Central memory CD8-positive, alpha-beta T cell (primary cell): ENCODE data around the gene BBC3.
"Not testable (repeated sequence)": the region's sequence is repeated elsewhere in the genome, so short reads cannot be mapped to it uniquely, and the experiment has no call there.

Source experiments
- ATAC-seq: fragments of 150-1000 bp; cut with Tn5 transposase; replicated peaks from 2 replicates; pipeline ENCODE4 v1.10.0; 2022; ENCODE audit warnings: mild to moderate bottlenecking, moderate FRiP score, moderate number of reproducible peaks; ENCODE audit not compliant: poor library complexity, severe bottlenecking; ENCODE audit errors: extremely low read depth
- DNase-seq, 2 donors: peaks; one replicate each; pipeline ENCODE4 v3.0.0; 2021; ENCODE audit warnings: low spot score in 2 of 2
- H3K27ac Mint-ChIP-seq: one replicate; pipeline ENCODE4 v1.8.0; 2022; ENCODE audit warnings: low read depth, mild to moderate bottlenecking, moderate library complexity, mixed read lengths
- H3K27me3 Mint-ChIP-seq: one replicate; pipeline ENCODE4 v1.8.0; 2022; ENCODE audit warnings: mixed read lengths
- H3K36me3 Mint-ChIP-seq: one replicate; pipeline ENCODE4 v1.8.0; 2022; ENCODE audit warnings: mild to moderate bottlenecking, moderate library complexity, mixed read lengths; ENCODE audit not compliant: insufficient read depth
- H3K4me1 Mint-ChIP-seq: one replicate; pipeline ENCODE4 v1.8.0; 2022; ENCODE audit warnings: mixed read lengths
- H3K4me3 Mint-ChIP-seq: one replicate; pipeline ENCODE4 v1.8.0; 2022; ENCODE audit warnings: mild to moderate bottlenecking, moderate library complexity, mixed read lengths
- H3K9me3 Mint-ChIP-seq: one replicate; pipeline ENCODE4 v1.8.0; 2022; ENCODE audit warnings: mixed read lengths

The BBC3 gene

DNA sequence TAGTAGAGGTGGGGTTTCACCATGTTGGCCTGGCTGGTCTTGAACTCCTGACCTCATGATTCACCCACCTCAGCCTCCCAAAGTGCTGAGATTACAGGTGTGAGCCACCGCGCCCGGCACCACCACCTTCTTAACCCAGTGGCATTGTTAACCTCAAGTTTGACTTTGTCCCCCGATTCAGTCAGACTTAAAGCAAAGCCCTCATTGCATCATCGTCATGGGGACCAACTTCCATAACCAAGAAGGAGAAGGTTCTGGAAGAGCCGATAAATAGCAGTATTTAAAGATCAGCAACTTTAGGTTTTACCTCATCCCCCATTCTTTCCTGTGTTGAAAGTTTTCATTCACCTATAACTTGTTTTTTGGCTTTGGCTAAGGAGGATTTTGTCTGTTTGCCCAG is 37.0 kb upstream of the BBC3 start:
- peaks cover 45% of the 10 kb centered on the region for H3K36me3 Mint-ChIP-seq
- H3K27ac Mint-ChIP-seq = no peak overlapping the region
- H3K4me3 Mint-ChIP-seq = no peak overlapping the region
- peaks cover 11% of the 10 kb centered on the region for H3K4me1 Mint-ChIP-seq
- no peaks in the 10 kb centered on the region for H3K9me3 Mint-ChIP-seq
- DNase-seq (no peak), ATAC-seq (no peak)
- H3K27me3 Mint-ChIP-seq = no peaks in the 10 kb centered on the region

DNA sequence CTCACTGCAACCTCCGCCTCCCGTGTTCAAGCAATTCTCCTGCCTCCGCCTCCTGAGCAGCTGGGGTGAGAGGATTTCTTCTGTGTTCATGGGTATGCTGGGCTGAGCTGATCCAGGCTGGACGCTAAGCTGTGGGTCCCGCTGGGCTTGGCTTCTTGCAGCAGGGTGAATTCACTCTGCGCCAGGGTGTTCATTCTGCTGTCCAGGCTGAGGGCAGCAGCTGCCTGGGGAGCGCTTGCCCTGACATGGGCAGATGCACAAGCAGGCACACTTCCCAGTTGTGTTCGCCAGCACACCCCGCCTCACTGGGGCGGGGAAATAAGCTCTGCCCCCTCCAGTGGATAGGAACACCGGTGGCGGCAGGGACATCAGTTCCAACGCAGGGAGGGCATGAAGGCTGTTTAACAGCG is 36.4 kb upstream of the BBC3 start:
- DNase-seq (no peak), ATAC-seq (no peak)
- Mint-ChIP-seq H3K4me1 (peaks cover 4% of the 10 kb centered on the region), H3K4me3 (no peak overlapping the region), H3K27ac (no peak overlapping the region), H3K9me3 (no peaks in the 10 kb centered on the region), H3K36me3 (peaks cover 47% of the 10 kb centered on the region), H3K27me3 (no peaks in the 10 kb centered on the region)

DNA sequence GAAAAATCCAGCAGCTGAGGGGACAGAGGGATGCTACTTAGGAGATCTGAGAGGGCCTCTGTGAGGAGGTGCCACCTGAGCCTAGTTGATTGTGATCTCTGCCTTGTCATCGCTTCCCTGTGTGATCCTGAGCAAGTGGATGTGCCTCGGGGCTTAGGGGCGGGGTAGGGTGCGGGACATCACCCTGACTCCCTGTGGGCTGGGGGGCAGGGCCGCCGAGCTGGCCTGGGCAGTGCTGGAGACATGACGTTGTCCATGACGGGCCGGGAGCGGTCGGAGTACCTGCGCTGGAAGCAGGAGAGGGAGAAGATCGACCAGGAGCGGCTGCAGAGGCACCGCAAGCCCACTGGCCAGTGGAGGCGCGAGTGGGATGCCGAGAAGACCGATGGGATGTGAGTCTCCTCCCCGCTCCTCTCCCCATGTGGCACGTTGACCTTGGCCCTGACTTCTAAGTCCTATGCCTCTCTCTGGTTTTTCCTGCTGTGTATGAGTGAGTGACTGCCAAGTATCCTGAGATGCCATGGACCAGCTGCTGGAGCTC is 35.5 kb upstream of the BBC3 start:
- ATAC-seq = no peak
- no peak overlapping the region for H3K27ac Mint-ChIP-seq
- no peak for DNase-seq
- no peaks in the 10 kb centered on the region for H3K4me1 Mint-ChIP-seq
- H3K36me3 Mint-ChIP-seq = peaks cover 47% of the 10 kb centered on the region
- H3K27me3 Mint-ChIP-seq = no peaks in the 10 kb centered on the region
- no peaks in the 10 kb centered on the region for H3K9me3 Mint-ChIP-seq
- no peak overlapping the region for H3K4me3 Mint-ChIP-seq

DNA sequence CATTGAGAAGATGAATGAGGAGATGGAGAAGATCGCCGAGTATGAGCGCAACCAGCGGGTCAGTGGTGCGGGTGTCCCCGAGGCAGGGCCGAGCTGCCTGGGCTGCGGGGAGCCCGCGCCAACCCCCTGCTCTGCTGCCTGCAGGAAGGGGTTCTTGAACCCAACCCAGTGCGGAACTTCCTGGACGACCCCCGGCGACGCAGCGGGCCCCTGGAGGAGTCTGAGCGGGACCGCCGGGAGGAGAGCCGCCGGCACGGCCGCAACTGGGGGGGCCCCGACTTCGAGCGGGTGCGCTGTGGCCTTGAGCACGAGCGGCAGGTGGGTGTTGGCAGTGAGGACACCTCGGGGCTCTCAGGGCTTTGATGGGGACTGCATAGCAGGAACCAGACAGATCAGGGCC is 33.6 kb upstream of the BBC3 start:
- ATAC-seq (no peak), DNase-seq (no peak)
- Mint-ChIP-seq H3K4me1 (peaks cover 14% of the 10 kb centered on the region), H3K4me3 (no peak overlapping the region), H3K36me3 (peaks cover 46% of the 10 kb centered on the region), H3K27ac (no peak overlapping the region), H3K27me3 (no peaks in the 10 kb centered on the region), H3K9me3 (no peaks in the 10 kb centered on the region)

DNA sequence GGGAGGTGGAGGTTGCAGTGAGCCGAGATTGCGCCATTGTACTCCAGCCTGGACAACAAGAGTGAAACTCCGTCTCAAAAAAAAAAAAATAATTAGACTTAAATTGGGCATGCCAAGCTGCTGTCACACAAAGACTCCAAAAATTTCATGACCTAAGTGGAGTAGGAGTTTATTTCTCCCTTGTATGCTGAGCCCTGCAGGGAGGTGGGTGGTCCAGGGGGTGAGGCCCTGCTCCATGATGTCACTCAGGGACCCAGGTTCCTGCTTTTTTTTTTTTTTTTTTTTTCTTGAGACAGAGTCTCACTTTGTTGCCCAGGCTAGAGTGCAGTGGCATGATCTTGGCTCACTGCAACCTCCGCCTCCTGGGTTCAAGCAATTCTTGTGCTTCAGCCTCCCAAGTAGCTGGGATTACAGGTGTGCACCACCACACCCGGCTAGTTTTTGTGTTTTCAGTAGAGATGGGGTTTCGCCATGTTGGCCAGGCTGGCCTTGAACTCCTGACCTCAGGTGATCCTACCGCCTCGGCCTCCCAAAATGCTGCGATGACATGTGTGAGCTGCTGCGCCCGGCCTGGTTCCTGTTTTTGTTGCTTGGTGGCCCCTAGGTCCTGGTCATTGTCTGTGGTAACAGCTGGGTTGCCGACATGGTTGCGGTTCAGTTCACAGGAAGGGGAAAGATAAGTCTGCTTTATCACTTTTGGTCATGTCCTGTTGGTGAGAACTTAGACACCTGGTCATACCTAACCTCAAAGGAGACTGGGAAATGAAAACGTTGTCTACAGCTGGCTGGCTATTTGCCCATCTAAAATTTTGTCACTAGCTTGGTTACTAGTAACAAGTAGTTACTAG is 31.2 kb upstream of the BBC3 start:
- H3K4me3 Mint-ChIP-seq, DNase-seq, H3K27ac Mint-ChIP-seq, ATAC-seq, H3K9me3 Mint-ChIP-seq, H3K27me3 Mint-ChIP-seq: not testable (repeated sequence)
- peaks cover 48% of the 10 kb centered on the region for H3K36me3 Mint-ChIP-seq
- H3K4me1 Mint-ChIP-seq = peaks cover 39% of the 10 kb centered on the region

DNA sequence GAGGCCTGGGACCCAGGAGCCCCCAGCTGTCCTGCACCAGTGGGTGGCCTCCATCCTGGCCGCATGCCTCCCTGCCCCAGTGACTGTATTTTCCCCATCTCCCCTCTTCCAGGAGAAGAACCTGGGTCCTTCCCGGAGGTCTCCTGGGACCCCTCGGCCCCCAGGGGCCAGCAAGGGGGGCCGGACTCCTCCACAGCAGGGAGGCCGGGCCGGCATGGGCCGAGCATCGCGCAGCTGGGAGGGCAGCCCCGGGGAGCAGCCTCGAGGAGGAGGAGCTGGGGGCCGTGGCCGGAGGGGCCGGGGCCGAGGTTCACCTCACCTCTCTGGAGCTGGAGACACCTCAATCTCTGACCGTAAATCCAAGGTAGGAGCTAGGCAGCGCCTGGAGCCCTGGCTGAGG is 29.5 kb upstream of the BBC3 start:
- no peak overlapping the region for H3K27ac Mint-ChIP-seq
- H3K4me3 Mint-ChIP-seq = no peak overlapping the region
- no peaks in the 10 kb centered on the region for H3K27me3 Mint-ChIP-seq
- no peaks in the 10 kb centered on the region for H3K9me3 Mint-ChIP-seq
- H3K36me3 Mint-ChIP-seq = peaks cover 49% of the 10 kb centered on the region
- peaks cover 50% of the 10 kb centered on the region for H3K4me1 Mint-ChIP-seq
- no peak for ATAC-seq
- DNase-seq = no peak

DNA sequence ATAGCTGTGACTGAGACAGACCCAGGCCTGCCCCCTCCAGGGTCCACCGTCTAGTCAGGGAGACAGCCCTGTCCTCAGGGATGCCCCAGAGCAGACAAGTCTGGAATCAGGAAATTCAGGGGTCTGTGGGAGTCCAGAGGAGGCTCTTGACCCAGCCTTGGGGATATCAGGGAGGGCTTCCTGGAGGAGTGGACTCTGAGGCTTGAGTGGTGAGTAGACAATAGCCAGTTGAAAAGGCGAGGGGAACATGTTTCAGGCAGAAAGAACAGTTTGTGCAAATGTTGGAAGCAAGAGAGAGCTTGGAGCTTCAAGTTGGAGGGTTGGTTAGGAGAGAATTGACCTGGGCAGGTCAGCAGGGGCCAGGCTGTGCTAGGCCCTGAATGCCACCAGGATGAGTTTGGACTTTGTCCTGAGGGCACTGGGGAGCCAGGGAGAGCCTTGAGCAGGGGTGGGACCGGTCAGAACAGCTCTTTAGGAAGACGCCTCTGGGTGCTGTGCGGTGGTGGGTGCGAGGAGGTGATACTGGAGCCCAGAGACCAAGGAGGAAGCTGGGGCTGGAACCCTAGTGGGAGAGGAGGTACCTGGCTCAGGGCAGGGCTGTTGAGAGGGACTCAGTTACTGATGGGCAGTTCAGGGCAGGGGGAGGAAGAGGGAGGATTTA is 28.0 kb upstream of the BBC3 start:
- Mint-ChIP-seq H3K27me3 (no peaks in the 10 kb centered on the region), H3K4me3 (peak overlapping the region; percentile 60), H3K36me3 (peaks cover 44% of the 10 kb centered on the region), H3K4me1 (peaks cover 50% of the 10 kb centered on the region), H3K9me3 (no peaks in the 10 kb centered on the region), H3K27ac (peak overlapping the region; percentile 73)
- DNase-seq (no peak), ATAC-seq (no peak)

DNA sequence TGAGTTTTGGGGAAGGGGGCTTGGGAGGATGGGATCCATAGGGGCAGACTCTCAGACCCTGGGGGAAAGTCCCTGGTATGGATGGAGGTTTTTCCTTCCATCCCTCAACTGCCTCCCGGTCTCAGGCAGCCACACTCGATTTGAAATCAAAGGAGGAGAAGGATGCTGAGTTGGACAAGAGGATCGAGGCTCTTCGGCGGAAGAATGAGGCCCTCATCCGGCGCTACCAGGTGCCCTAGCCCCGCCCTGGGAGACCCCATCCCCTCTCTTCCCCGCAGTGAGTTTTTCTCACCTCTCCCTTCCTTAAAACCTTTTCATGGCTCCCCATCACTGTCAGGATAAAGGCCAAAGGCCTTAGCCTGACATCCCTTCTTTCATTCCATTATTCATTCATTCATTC is 27.4 kb upstream of the BBC3 start:
- Mint-ChIP-seq H3K4me3 (peak overlapping the region; percentile 60), H3K27ac (peak overlapping the region; percentile 53), H3K27me3 (no peaks in the 10 kb centered on the region), H3K4me1 (peaks cover 50% of the 10 kb centered on the region), H3K36me3 (peaks cover 43% of the 10 kb centered on the region), H3K9me3 (no peaks in the 10 kb centered on the region)
- no peak for DNase-seq
- no peak for ATAC-seq

DNA sequence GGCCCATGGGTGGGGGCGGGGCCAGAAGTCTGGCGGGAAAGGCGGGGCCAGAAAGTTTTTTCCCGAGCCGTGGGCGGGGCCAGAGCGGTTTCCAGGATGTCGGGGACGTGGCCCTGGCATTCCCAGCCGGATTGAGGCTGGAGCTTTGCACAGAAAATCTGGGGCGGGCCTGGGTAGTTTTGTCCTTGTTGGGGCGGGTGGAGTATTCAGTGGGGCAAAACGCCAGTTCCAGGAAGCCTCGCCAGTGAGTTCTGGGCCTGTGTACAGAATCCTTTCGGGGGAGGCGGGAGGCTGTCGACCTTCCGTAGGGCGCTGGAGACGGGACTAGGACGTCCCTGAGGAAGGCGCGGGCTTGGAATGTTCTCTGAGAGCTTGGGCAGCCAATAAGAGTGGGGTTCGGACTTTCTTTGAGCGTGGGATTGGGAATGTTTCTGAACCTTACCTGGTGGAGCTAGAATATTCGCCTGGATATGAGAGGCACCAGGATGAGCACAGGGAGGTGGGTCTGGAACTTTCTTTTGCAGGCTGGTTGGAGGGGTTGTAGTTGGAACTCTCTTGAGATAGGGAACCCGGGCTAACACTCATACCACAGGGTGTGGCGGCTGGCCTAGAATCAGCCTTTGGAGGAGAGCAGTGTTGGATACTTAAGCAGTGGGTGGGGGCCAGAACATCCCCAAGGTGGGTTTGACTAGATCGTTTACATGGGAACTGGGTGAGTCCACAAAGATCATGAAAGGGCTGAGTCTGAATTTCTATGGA is 26.6 kb upstream of the BBC3 start:
- no peaks in the 10 kb centered on the region for H3K9me3 Mint-ChIP-seq
- H3K27me3 Mint-ChIP-seq = no peaks in the 10 kb centered on the region
- DNase-seq (no peak), ATAC-seq (no peak)
- H3K27ac Mint-ChIP-seq = peak overlapping the region; percentile 86
- H3K4me3 Mint-ChIP-seq = peak overlapping the region; percentile 86
- peaks cover 41% of the 10 kb centered on the region for H3K36me3 Mint-ChIP-seq
- peaks cover 50% of the 10 kb centered on the region for H3K4me1 Mint-ChIP-seq

DNA sequence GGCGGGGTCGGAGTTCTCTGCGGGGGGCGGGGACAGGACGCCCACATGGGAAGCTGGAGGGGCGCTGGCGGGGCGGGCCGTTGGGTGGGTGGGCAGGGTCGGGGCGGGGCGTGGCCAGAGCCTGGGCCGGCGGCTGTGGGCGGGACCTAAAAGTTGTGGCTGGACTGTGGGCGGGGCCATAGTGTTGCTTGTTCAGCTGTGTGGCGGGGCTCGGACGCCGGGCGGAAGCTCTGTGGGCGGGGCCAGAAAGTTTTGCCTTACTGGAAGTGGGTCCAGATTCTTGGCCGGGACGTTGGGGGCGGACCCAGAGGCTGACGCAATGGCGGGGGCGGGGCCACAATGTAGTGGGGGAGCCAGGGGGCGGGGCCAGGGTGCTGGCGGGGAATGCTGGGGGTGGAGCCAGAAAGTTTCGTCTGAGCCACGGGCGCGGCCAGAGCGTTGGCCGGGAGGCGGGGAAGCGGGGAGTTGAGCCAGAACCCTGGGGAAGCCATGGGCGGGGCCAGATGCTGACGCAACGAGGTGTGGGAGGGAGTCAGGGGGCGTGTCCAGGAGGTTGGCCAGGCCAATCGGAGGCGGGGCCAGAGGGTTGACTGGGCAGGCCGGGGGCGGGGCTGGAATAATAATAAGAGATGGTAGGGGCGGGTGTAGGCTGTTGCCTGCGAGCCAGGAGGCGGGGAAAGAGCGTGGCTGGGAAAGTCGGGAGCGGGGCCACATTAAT is 25.9 kb upstream of the BBC3 start:
- Mint-ChIP-seq H3K27ac (peak overlapping the region; percentile 86), H3K9me3 (no peaks in the 10 kb centered on the region), H3K36me3 (peaks cover 37% of the 10 kb centered on the region), H3K4me3 (peak overlapping the region; percentile 86), H3K4me1 (peaks cover 50% of the 10 kb centered on the region), H3K27me3 (no peaks in the 10 kb centered on the region)
- DNase-seq (peak; percentile 98 to 99), ATAC-seq (peak; percentile 82)

DNA sequence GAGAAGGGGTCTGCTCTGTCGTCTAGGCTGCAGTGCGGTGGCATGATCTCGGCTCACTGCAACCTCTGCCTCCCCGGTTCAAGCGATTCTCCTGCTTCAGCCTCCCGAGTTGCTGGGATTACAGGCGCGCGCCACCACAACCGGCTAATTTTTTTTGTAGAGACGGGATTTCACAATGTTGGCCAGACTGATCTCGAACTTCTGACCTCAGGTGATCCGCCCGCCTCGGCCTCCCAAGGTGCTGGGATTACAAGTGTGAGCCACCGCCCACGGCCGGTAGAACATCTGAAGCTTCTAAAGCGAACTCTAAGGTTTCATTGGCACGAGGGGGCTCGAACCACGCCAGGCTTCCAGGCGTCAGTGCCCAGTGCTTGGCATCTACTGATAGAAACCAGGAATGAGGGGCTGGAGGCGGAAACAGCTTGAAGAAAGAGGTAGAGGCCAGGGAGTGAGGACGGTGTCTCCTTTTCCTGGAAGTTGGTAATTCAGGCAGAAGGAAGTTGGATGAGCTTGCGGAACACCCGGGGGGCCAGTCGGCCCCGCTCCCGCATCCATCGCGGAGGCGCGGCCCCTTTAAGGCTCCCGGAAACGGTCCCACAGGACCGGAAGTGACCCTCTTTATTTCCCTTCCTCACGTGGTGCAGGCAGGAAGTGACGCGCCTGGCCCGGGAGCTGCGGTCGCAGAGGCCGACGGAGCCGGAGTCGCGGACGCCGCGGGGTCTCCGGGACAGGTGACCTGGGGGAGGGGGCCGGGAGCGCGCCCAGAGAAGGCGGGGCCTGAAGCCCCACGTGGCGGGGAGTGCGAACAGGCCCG is 25.1 kb upstream of the BBC3 start, which contains the start of gene CCDC9:
TSS of gene CCDC9 (plus strand) at position 647 of the 814 bp plus-strand sequence. CDS start 1,876 bp downstream, outside the sequence.
- ATAC-seq (peak; percentile 64), DNase-seq (peak; percentile 84 to 88)
- peaks cover 32% of the 10 kb centered on the region for H3K36me3 Mint-ChIP-seq
- peak within 1 kb of the TSS; percentile 86 for H3K4me3 Mint-ChIP-seq
- no peaks in the 10 kb centered on the region for H3K27me3 Mint-ChIP-seq
- peak within 1 kb of the TSS; percentile 86 for H3K27ac Mint-ChIP-seq
- H3K9me3 Mint-ChIP-seq = no peaks in the 10 kb centered on the region
- peaks cover 47% of the 10 kb centered on the region for H3K4me1 Mint-ChIP-seq
